GM12878 (cell line): ENCODE results near the gene MEIS2.

Source experiments
- CTCF ChIP-seq, 3 experiments: IDR thresholded peaks in 2 of 3; conservative IDR thresholded peaks in 1 of 3; 2 replicates each; pipeline ENCODE4 v1.5.1; 2011; ENCODE audit warnings: low read depth in 3 of 3, low read length in 3 of 3, mild to moderate bottlenecking in 3 of 3, control low read depth in 2 of 3, moderate library complexity in 2 of 3, inconsistent platforms in 1 of 3, mixed read lengths in 1 of 3; ENCODE audit not compliant: control insufficient read depth in 2 of 3, insufficient read depth in 1 of 3; ENCODE audit errors: extremely low read depth in 1 of 3
- EZH2 ChIP-seq: IDR thresholded peaks from 2 replicates; pipeline ENCODE4 v1.6.1; 2012; ENCODE audit warnings: low read depth, mild to moderate bottlenecking, control low read depth, inconsistent platforms, low read length, borderline replicate concordance; ENCODE audit not compliant: control insufficient read depth
- KAT2A ChIP-seq: conservative IDR thresholded peaks from 2 replicates; pipeline ENCODE4 v1.6.1; 2011; ENCODE audit warnings: low read depth, low read length; ENCODE audit not compliant: control insufficient read depth
- KDM1A ChIP-seq: fragments of 200-600 bp; sonication (generic); IDR thresholded peaks from 2 replicates; pipeline ENCODE4 v1.6.1; 2016; ENCODE audit warnings: borderline replicate concordance
- POLR2A ChIP-seq: IDR thresholded peaks from 2 replicates; pipeline ENCODE4 v1.6.1; 2011; ENCODE audit warnings: low read depth, mild to moderate bottlenecking, low read length
- RAD21 ChIP-seq: IDR thresholded peaks from 2 replicates; pipeline ENCODE4 v1.6.1; 2011; ENCODE audit warnings: mild to moderate bottlenecking, low read depth, low read length, moderate library complexity; ENCODE audit not compliant: insufficient read depth
- RFX5 ChIP-seq: IDR thresholded peaks from 2 replicates; pipeline ENCODE4 v1.6.1; 2011; ENCODE audit warnings: low read depth, low read length, improper control_type of control experiment
- SIX5 ChIP-seq: IDR thresholded peaks from 2 replicates; pipeline ENCODE4 v1.6.1; 2011; ENCODE audit warnings: mild to moderate bottlenecking, low read depth, low read length, moderate library complexity; ENCODE audit not compliant: severe bottlenecking
- SMC3 ChIP-seq: IDR thresholded peaks from 2 replicates; pipeline ENCODE4 v1.6.1; 2011; ENCODE audit warnings: low read length, improper control_type of control experiment, borderline replicate concordance
- TCF3 ChIP-seq: IDR thresholded peaks from 2 replicates; pipeline ENCODE4 v1.6.1; 2012; ENCODE audit warnings: low read depth, mild to moderate bottlenecking, low read length, borderline replicate concordance; ENCODE audit not compliant: insufficient read depth

- TF ChIP-seq SMC3 (no peak), KDM1A (no peak), KAT2A (no peak), CTCF (IDR thresholded peaks at IDR 0.05 in 2 of 3, conservative IDR thresholded peaks at IDR 0.05 in 1 of 3; ENCODE audit: control insufficient read depth in 2 of 3, extremely low read depth in 1 of 3, insufficient read depth in 1 of 3, low read depth in 3 of 3, low read length in 3 of 3) (no peak), POLR2A (no peak), RAD21 (no peak), SIX5 (no peak), TCF3 (no peak), RFX5 (no peak), EZH2 (no peak)
These were observed 835 bp downstream of the MEIS2 start for GRCh38 chr15:37099319-37100108.
